ENCODE measurements around the gene PC. TPM values are rescaled to one million over a fixed set of nuclear protein-coding genes. Genes with fewer than 3 reads are reported as not detected.
"Not testable (repeated sequence)": the region's sequence is repeated elsewhere in the genome, so short reads cannot be mapped to it uniquely, and the experiment has no call there.

Gene PC
- polyA plus RNA-seq, 2 donors: 18.0 to 24.9 TPM

DNA sequence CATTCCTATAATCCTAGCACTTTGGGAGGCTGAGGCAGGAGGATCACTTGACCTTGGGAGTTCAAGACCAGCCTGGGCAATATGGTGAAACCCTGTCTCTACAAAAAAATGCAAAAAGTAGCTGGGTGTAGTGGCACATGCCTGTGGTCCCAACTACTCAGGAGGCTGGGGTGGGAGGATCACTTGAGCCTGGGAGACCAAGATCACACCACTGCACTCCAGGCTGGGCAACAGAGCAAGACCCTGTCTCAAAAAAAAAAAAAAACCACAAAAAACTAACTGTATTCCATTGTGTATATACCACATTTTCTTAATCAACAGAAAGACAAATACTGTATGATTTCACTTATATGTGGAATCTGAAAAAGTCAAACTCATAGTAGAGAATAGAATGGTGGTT lies 158.4 kb downstream of the PC start:
- not testable (repeated sequence) for H3K4me1 ChIP-seq (ENCODE audit: control insufficient read depth in 2 of 2, insufficient read depth in 2 of 2, low read length in 1 of 2); H3K36me3 ChIP-seq (ENCODE audit: control insufficient read depth in 2 of 2, insufficient read depth in 2 of 2, low read length in 1 of 2); H3K4me3 ChIP-seq (ENCODE audit: low read depth in 1 of 2, low read length in 2 of 2); H3K9me3 ChIP-seq (ENCODE audit: control insufficient read depth in 2 of 2, insufficient read depth in 1 of 2, low read depth in 1 of 2, low read length in 1 of 2); H3K27me3 ChIP-seq (ENCODE audit: control insufficient read depth in 1 of 2, insufficient read depth in 2 of 2, low read length in 2 of 2); H3K27ac ChIP-seq (ENCODE audit: low read depth in 2 of 2, low read length in 1 of 2)

Other genes starting within 250 kb of the PC start
- gene SPTBN2, start 229.2 kb downstream of the PC start, polyA plus RNA-seq: 10 to 100 TPM; 61.3 to 63.4 TPM
- 10 to 100 TPM; 17.6 to 19.5 TPM for gene RCE1, start 114.9 kb downstream of the PC start, polyA plus RNA-seq
- 1 to 10 TPM; 5.4 to 9.3 TPM for gene LRFN4, start 101.3 kb downstream of the PC start, polyA plus RNA-seq
- gene C11orf86, start 16.9 kb upstream of the PC start, polyA plus RNA-seq: not detected
- under 1 TPM; 0.53 TPM for gene SYT12, start 64.8 kb upstream of the PC start, polyA plus RNA-seq
- gene RHOD, start 98.5 kb upstream of the PC start, polyA plus RNA-seq: 100 to 1,000 TPM; 194 to 213 TPM
- 10 to 100 TPM; 36.8 to 54.9 TPM for gene KDM2A, start 160.9 kb upstream of the PC start, polyA plus RNA-seq